ENCODE measurements around the gene FNDC3B. TPM values are rescaled to one million over a fixed set of nuclear protein-coding genes. Genes with fewer than 3 reads are reported as not detected.
A peak's percentile ranks its signal among the peaks of the same experiment; 100 is the strongest.
"Not testable (repeated sequence)": the region's sequence is repeated elsewhere in the genome, so short reads cannot be mapped to it uniquely, and the experiment has no call there.

The FNDC3B gene
- polyA plus RNA-seq, 1 donor = 53.5 TPM

GRCh38 chr3:172074586-172074985 lies 35.2 kb downstream of the FNDC3B start:
- no peak for DNase-seq

GRCh38 chr3:172076212-172076611 lies 36.8 kb downstream of the FNDC3B start:
- DNase-seq = no peak

- DNase-seq = no peak
These were observed 37.9 kb downstream of the FNDC3B start for GRCh38 chr3:172077197-172077757.

- no peak for DNase-seq
These were observed 38.9 kb downstream of the FNDC3B start for GRCh38 chr3:172078244-172078643.

- DNase-seq = no peak
These were observed 39.3 kb downstream of the FNDC3B start for GRCh38 chr3:172078721-172079120.

- DNase-seq = no peak
These were observed 40.1 kb downstream of the FNDC3B start for GRCh38 chr3:172079326-172079976.

GRCh38 chr3:172080503-172080902 lies 41.1 kb downstream of the FNDC3B start:
- DNase-seq = no peak

- peak; percentile 89 for DNase-seq
These were observed 42.9 kb downstream of the FNDC3B start for GRCh38 chr3:172082269-172082668.

- no peak for DNase-seq
These were observed 43.6 kb downstream of the FNDC3B start for GRCh38 chr3:172082820-172083513.

- DNase-seq = no peak
These were observed 44.6 kb downstream of the FNDC3B start for GRCh38 chr3:172083995-172084409.

- no peak for DNase-seq
These were observed 45.6 kb downstream of the FNDC3B start for GRCh38 chr3:172084871-172085556.

- no peak for DNase-seq
These were observed 46.1 kb downstream of the FNDC3B start for GRCh38 chr3:172085557-172085895.

- no peak for DNase-seq
These were observed 46.7 kb downstream of the FNDC3B start for GRCh38 chr3:172086071-172086470.

- DNase-seq = no peak
These were observed 47.8 kb downstream of the FNDC3B start for GRCh38 chr3:172087198-172087597.

- no peak for DNase-seq
These were observed 48.5 kb downstream of the FNDC3B start for GRCh38 chr3:172087602-172088580.

- no peak for DNase-seq
These were observed 49.9 kb downstream of the FNDC3B start for GRCh38 chr3:172089250-172089649.

- DNase-seq = no peak
These were observed 50.7 kb downstream of the FNDC3B start for GRCh38 chr3:172090035-172090434.

GRCh38 chr3:172092658-172093057 lies 53.3 kb downstream of the FNDC3B start:
- no peak for DNase-seq

- DNase-seq = not testable (repeated sequence)
These were observed 54.4 kb downstream of the FNDC3B start for GRCh38 chr3:172093581-172094443.

- DNase-seq = no peak
These were observed 55.5 kb downstream of the FNDC3B start for GRCh38 chr3:172094621-172095557.

Measured in hindlimb muscle (tissue), 1 donor.